Mononuclear cell (primary cell): ENCODE results near the gene HNRNPM. TPM values are rescaled to one million over a fixed set of nuclear protein-coding genes. Genes with fewer than 3 reads are reported as not detected.
"Not testable (repeated sequence)": the region's sequence is repeated elsewhere in the genome, so short reads cannot be mapped to it uniquely, and the experiment has no call there.

Source experiments
- H3K27me3 ChIP-seq: 2 replicates; pipeline ENCODE4 v1.6.0; 2011; ENCODE audit warnings: low read length, control low read depth; ENCODE audit not compliant: insufficient read depth
- H3K4me1 ChIP-seq: 2 replicates; pipeline ENCODE4 v1.5.1; 2011; ENCODE audit warnings: mild to moderate bottlenecking, low read length, control low read depth; ENCODE audit not compliant: insufficient read depth
- H3K4me3 ChIP-seq: 2 replicates; pipeline ENCODE4 v1.5.1; 2011; ENCODE audit warnings: mild to moderate bottlenecking, low read length, moderate library complexity
- H3K9me3 ChIP-seq: 2 replicates; pipeline ENCODE4 v1.5.1; 2011; ENCODE audit warnings: low read depth, mild to moderate bottlenecking, control low read depth, low read length
- total RNA-seq: library from RNA; depleted of rRNA; stranded (reverse); fragments of >200 nt; gene quantifications from one replicate; pipeline ENCODE4 v1.2.3, GENCODE V29; 2012

HNRNPM gene
- total RNA-seq, 1 donor: 104 TPM

- Histone ChIP-seq H3K4me1 (peaks cover 21% of the 10 kb centered on the region), H3K9me3 (no peaks in the 10 kb centered on the region), H3K27me3 (no peaks in the 10 kb centered on the region), H3K4me3 (peak overlapping the region; percentile 78)
Measured at GRCh38 chr19:8413629-8413995, 31.2 kb upstream of the HNRNPM start.

GRCh38 chr19:8416796-8417195 is 28.0 kb upstream of the HNRNPM start:
- H3K9me3 ChIP-seq: no peaks in the 10 kb centered on the region
- H3K4me3 ChIP-seq: no peak overlapping the region
- peaks cover 23% of the 10 kb centered on the region for H3K4me1 ChIP-seq
- no peaks in the 10 kb centered on the region for H3K27me3 ChIP-seq

DNA sequence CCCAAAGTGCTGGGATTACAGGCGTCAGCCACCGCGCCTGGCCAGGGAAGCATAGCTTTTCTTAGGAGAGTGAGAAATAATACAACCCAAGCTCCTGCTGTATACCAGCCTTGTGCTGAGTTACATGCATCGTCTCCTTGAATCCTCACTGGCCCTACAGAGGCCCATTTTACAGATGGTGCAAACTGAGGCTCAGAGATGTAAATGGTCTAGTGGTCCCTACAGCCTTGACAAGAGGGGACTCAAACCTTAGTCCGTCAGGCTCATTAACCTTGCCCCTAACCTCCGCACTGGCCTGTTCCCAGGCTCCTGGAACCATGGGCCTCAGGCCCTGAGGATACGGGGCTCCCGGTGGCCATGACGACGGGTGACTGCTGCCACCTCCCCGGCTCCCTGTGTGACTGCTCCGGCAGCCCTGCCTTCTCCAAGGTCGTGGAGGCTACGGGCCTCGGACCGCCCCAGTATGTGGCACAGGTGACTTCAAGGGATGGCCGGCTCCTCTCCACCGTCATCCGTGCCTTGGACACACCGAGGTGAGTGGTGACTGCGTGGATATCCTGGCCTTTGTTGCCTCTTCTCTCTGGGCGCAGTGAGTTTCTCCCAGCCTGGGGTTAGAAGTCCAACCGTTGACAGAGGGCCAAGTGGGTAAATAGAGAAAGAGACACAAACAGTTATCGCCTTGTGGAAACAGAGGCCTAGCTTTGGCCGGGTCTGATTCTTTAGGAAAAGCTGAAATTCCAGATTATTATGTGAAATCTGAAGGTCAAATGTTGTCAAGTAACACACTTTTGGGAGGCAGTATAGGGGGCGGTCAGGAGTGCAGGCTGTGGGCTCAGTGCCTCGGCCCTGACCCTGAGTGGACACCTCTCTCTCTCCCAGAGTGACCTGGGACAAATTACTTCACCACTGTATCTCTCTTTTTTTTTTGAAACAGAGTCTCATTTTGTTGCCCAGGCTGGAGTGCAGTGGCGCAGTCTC is 23.0 kb upstream of the HNRNPM start:
- no peaks in the 10 kb centered on the region for H3K27me3 ChIP-seq
- H3K9me3 ChIP-seq: no peaks in the 10 kb centered on the region
- H3K4me1 ChIP-seq: peaks cover 21% of the 10 kb centered on the region
- no peak overlapping the region for H3K4me3 ChIP-seq

DNA sequence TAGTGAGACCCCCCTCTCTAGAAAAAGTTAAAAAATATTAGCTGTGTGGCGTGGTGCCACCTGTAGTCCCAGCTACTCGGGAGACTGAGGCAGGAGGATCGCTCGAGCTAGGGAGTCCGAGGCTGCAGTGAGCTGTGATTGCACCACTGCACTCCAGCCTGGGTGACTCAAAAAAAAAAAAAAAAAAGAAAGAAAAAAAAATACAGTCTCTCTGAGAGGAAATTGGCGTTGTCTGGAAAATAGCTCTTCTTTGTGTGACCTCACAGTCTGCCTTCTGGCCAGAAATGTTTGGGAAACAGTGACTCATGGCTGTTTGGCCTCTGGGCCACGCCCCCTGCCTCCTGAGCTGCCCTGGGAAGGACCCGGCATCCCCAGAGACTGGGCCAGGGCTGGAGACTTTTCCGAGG is 21.0 kb upstream of the HNRNPM start:
- H3K4me1 ChIP-seq: peaks cover 10% of the 10 kb centered on the region
- H3K9me3 ChIP-seq: no peaks in the 10 kb centered on the region
- H3K27me3 ChIP-seq: no peaks in the 10 kb centered on the region
- no peak overlapping the region for H3K4me3 ChIP-seq

DNA sequence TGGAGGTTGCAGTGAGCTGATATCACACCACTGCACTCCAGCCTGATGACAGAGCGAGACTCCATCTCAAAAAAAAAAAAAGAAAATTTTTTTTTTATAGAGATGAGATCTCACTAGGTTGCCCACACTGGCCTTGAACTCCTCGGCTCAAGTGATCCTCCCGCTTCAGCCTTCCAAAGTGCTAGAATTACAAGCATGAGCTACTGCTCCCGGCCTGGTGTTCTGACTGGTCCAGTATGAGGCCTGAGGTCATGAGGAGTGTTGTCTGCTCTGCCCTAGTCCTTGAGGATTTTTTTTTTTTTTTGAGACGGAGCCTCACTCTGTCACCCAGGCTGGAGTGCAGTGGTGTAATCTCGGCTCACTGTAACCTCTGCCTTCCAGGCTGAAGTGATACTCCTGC is 19.4 kb upstream of the HNRNPM start:
- H3K9me3 ChIP-seq, H3K27me3 ChIP-seq, H3K4me1 ChIP-seq, H3K4me3 ChIP-seq: not testable (repeated sequence)

GRCh38 chr19:8426283-8426682 is 18.5 kb upstream of the HNRNPM start:
- Histone ChIP-seq H3K4me3 (no peak overlapping the region), H3K4me1 (peaks cover 10% of the 10 kb centered on the region), H3K9me3 (no peaks in the 10 kb centered on the region), H3K27me3 (no peaks in the 10 kb centered on the region)

- Histone ChIP-seq H3K4me3 (no peak overlapping the region), H3K4me1 (no peaks in the 10 kb centered on the region), H3K27me3 (no peaks in the 10 kb centered on the region), H3K9me3 (no peaks in the 10 kb centered on the region)
Measured at GRCh38 chr19:8429044-8429443, 15.7 kb upstream of the HNRNPM start.

GRCh38 chr19:8429826-8430225 is 14.9 kb upstream of the HNRNPM start:
- H3K9me3 ChIP-seq: no peaks in the 10 kb centered on the region
- H3K27me3 ChIP-seq: no peaks in the 10 kb centered on the region
- no peak overlapping the region for H3K4me3 ChIP-seq
- no peaks in the 10 kb centered on the region for H3K4me1 ChIP-seq

DNA sequence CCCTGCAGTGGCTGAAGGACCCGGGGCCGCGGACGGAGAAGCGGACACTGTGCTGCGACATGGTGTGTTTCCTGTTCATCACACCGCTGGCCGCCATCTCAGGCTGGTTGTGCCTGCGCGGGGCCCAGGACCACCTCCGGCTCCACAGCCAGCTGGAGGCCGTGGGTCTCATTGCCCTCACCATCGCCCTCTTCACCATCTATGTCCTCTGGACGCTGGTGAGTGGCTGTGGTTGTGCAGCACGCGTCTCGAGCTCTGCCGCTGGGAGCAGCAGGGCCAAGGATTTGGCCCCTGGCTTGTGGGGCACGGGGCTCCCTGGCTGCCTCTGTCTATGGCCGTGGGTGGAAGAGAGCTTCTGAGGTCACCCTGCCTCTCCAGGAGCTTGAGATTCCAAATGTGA is 14.1 kb upstream of the HNRNPM start:
- Histone ChIP-seq H3K27me3 (no peaks in the 10 kb centered on the region), H3K4me1 (no peaks in the 10 kb centered on the region), H3K4me3 (no peak overlapping the region), H3K9me3 (no peaks in the 10 kb centered on the region)

GRCh38 chr19:8438236-8438635 is 6.5 kb upstream of the HNRNPM start:
- Histone ChIP-seq H3K4me3 (no peak overlapping the region), H3K27me3 (no peaks in the 10 kb centered on the region)

DNA sequence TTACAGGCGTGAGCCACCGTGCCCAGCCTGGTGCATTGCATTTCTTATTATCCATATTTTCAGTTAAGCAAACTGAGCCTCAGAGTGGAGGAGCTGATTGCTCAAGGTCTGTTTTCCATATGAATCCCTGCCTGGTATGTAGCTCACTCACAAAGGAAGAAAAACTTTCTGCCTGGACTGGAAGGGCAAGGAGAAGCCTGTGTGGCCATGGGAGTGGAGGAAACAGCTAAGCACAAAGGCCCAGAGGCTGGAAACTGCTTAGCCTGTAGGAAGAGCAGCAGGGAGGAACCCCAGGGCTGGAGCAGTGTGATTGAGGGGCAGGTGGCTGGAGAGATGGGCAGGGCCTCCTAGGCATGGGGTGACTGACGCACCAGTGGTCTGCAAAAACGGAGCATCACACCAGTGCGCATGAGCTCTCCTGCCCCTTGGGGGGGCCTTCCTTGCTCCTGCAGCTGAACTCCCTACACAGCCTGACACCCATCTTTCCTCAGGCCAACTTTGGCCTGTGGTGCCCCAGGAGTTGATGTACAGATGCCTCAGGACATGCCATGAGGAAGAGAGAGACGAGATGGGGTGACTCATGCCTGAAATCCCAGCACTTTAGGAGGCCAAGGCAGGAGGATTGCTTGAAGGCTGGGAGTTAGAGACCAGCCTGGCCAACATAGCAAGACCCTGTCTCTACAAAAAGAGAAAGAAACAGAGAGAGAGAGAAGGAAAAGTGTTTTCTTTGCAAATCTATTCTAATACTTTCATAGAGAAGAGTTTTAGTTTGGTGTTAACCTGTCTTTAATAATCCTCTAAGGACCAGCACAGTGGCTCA is 2.8 kb upstream of the HNRNPM start:
- Histone ChIP-seq H3K27me3 (no peaks in the 10 kb centered on the region), H3K4me1 (peaks cover 20% of the 10 kb centered on the region), H3K4me3 (no peak overlapping the region), H3K9me3 (no peaks in the 10 kb centered on the region)

More at GRCh38 chr19:8438236-8438635, 6.5 kb upstream of the HNRNPM start:
- Histone ChIP-seq H3K4me1 (no peaks in the 10 kb centered on the region), H3K9me3 (no peaks in the 10 kb centered on the region)

GRCh38 chr19:8444140-8444676 is 567 bp upstream of the HNRNPM start:
- H3K9me3 ChIP-seq, H3K27me3 ChIP-seq: not testable (repeated sequence)
- H3K4me1 ChIP-seq: peaks cover 42% of the 10 kb centered on the region
- peak overlapping the region; percentile 97 for H3K4me3 ChIP-seq

DNA sequence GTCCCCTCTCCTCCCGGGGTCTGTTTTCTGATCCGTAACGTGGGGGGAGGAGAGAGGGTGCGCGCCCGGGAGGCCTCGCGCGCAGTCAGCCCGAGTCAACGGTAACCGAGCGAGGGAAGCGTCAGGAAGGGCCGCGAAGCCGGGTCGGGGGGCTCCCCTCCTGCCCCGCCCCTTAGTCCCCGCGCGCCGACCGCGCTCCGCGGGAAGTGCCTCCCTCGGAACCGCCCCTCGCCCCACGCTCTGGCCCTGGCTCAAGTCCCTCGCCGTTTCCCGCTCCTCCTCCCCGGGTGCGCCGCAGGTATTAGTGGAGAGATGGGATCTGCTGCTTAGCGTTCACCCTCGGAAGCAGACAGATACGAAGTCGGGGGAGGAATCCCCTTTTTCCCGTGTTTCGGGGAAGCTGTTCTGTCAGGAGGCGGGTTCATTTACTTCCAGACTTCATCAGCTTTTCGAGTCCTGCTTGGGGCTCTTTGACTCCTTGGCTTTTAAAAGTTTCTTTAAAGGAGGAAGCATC is 770 bp downstream of the HNRNPM start:
- peak overlapping the region; percentile 97 for H3K4me3 ChIP-seq
- peaks cover 53% of the 10 kb centered on the region for H3K4me1 ChIP-seq
- H3K9me3 ChIP-seq: no peaks in the 10 kb centered on the region
- no peaks in the 10 kb centered on the region for H3K27me3 ChIP-seq

- Histone ChIP-seq H3K27me3 (no peaks in the 10 kb centered on the region), H3K9me3 (no peaks in the 10 kb centered on the region)
Measured at GRCh38 chr19:8446061-8446709, 1.4 kb downstream of the HNRNPM start.

More at GRCh38 chr19:8446061-8446709, 1.4 kb downstream of the HNRNPM start:
- Histone ChIP-seq H3K4me3 (peak overlapping the region; percentile 97), H3K4me1 (peaks cover 56% of the 10 kb centered on the region)
